Muscle layer of colon (tissue), 2 donors: Measurements from ENCODE around the gene SMS.

Source experiments
- H3K27ac ChIP-seq: one replicate; pipeline ENCODE4 v1.7.0; 2013; ENCODE audit warnings: low read depth, mild to moderate bottlenecking, low read length, moderate library complexity
- H3K27me3 ChIP-seq, 2 donors: one replicate each; pipeline ENCODE4 v1.7.0; 2013; ENCODE audit warnings: low read length in 2 of 2, mild to moderate bottlenecking in 2 of 2; ENCODE audit not compliant: insufficient read depth in 2 of 2, control insufficient read depth in 1 of 2
- H3K36me3 ChIP-seq: one replicate; pipeline ENCODE4 v1.7.0; 2013; ENCODE audit warnings: mild to moderate bottlenecking, low read length; ENCODE audit not compliant: insufficient read depth
- H3K4me1 ChIP-seq: one replicate; pipeline ENCODE4 v1.7.0; 2013; ENCODE audit warnings: mild to moderate bottlenecking, low read length; ENCODE audit not compliant: insufficient read depth
- H3K4me3 ChIP-seq, 2 donors: one replicate each; pipeline ENCODE4 v1.7.0; 2013; ENCODE audit warnings: low read length in 2 of 2, low read depth in 1 of 2, mild to moderate bottlenecking in 1 of 2, moderate library complexity in 1 of 2
- H3K9ac ChIP-seq: one replicate; pipeline ENCODE4 v1.7.0; 2013; ENCODE audit warnings: low read length
- H3K9me3 ChIP-seq: one replicate; pipeline ENCODE4 v1.7.0; 2013; ENCODE audit warnings: mild to moderate bottlenecking, low read length
- donor health status: abdominal sarcoma.
- donor health status: Adenocarcinoma of cecum.

SMS gene

DNA sequence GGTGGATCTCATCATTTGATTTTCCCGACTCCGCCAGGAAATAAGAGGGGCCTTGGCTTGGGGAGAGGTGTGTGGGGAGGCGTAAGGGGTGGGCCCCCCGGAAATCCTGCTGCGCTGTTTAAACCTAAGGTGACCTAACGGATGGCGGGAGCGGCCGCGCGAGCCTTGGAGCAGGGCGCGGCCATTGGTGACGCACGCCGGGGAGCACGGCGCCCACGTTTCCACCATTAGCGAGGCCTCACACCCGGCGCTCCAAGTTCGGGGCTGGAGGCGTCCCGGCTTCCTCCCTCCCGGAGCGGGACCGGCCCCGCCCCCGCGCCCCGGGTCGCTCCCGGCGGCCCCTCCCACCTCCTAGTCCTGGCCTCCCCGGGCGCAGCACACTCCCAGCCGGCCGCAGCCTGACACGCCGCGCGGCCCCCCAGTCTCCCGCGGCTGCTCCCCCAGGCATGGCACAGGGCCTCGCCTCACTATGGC, at the start of gene SMS:
Gene SMS (plus strand): TSS at position 354 of the 474 bp plus-strand sequence. CDS start 116 bp downstream, at position 470.
- Histone ChIP-seq H3K4me1 (peaks cover 7% of the 10 kb centered on the region), H3K27ac (peak within 1 kb of the TSS; percentile 56), H3K36me3 (no peaks in the 10 kb centered on the region), H3K4me3 (peak within 1 kb of the TSS; percentile 38 to 51), H3K9me3 (no peaks in the 10 kb centered on the region), H3K9ac (peak within 1 kb of the TSS; percentile 9), H3K27me3 (no peaks in the 10 kb centered on the region)

DNA sequence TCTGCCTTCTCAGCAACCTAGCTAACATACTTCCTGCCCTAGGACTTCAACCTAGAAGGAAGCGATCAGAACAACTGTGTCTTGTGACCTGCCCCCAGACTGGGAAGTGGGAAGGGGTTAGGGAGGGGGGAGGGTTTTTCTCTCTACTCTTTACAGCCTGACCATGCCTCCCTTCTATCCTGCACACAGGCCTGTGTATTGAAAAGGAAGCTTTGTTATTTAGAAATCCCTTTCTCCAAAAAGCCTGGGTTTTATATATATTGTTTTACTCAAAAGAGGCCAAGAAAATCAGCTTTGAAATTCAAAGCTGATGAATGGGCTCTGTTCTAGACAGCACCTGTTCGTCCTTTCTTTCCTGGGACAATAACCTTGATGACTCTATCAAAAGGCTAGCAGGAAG, 35.2 kb upstream of the SMS start:
- H3K4me3 ChIP-seq: no peak overlapping the region
- H3K27me3 ChIP-seq: no peaks in the 10 kb centered on the region
- no peaks in the 10 kb centered on the region for H3K36me3 ChIP-seq
- H3K9ac ChIP-seq: no peak overlapping the region
- no peaks in the 10 kb centered on the region for H3K9me3 ChIP-seq
- no peak overlapping the region for H3K27ac ChIP-seq
- H3K4me1 ChIP-seq: no peaks in the 10 kb centered on the region

DNA sequence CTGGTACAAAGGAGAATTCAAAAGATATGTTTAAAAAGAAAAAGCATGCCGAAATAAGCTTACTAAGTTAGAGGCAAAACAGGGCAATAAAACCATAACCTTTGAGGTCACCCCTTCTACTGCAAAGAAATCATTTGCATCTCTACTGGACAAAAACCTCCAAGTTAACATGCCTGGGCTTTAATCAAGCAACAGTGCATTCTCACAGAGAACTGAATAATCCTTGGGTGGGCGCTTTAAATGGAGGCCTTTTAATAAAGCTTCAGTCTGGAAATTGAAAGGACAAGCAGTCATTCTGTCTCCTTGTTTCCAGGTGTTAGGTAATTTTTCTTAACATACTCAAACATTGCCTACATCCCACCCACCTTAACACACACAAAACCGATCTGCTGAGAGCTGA, 34.6 kb upstream of the SMS start:
- no peaks in the 10 kb centered on the region for H3K27me3 ChIP-seq
- no peak overlapping the region for H3K27ac ChIP-seq

DNA sequence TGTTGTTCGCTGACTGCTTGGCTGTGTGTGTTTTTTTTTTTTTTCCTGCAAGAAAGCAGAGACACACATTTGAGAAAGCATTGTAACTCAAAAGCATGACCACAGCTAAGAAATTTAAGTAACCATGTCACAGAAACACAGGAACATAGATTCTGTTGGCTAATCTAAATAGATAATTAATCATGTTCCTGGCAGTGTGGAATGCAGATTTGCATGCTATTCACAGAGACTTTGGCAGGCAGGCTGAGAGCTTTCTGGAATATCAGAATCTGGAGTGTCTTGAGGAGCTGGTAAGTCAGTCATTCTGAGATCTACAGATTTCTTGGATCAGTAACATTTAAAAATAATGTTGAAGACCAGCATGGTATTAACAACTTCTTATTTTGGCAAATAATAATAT, 33.2 kb upstream of the SMS start:
- H3K27me3 ChIP-seq: no peaks in the 10 kb centered on the region
- no peaks in the 10 kb centered on the region for H3K4me1 ChIP-seq
- H3K9ac ChIP-seq: no peak overlapping the region
- H3K9me3 ChIP-seq: no peaks in the 10 kb centered on the region
- no peak overlapping the region for H3K27ac ChIP-seq
- no peak overlapping the region for H3K4me3 ChIP-seq
- H3K36me3 ChIP-seq: no peaks in the 10 kb centered on the region

More for the DNA sequence above, 34.6 kb upstream of the SMS start:
- Histone ChIP-seq H3K9me3 (no peaks in the 10 kb centered on the region), H3K4me3 (no peak overlapping the region), H3K36me3 (no peaks in the 10 kb centered on the region), H3K9ac (no peak overlapping the region), H3K4me1 (no peaks in the 10 kb centered on the region)

DNA sequence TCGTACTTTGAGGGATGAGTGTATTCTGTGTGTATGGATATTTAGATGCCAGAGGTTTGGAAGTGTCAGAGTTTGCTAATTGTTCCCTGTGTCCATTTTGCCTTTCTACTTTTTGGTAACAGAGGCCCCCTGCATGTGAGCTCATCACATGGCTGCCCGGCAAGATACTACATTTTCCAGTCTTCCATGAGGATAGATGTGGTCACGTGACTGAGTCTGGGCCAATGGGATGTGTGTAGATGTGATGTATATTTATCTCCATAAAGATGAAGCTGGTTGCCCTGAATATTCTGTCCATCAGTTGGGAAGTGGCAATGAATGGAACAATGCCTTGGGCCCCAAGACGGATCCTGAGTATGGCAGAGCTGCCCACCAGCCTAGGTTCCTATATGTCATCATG, 29.0 kb upstream of the SMS start:
- Histone ChIP-seq H3K9me3 (no peaks in the 10 kb centered on the region), H3K4me3 (no peak overlapping the region), H3K27me3 (no peaks in the 10 kb centered on the region), H3K9ac (no peak overlapping the region), H3K36me3 (no peaks in the 10 kb centered on the region), H3K4me1 (no peaks in the 10 kb centered on the region), H3K27ac (no peak overlapping the region)

DNA sequence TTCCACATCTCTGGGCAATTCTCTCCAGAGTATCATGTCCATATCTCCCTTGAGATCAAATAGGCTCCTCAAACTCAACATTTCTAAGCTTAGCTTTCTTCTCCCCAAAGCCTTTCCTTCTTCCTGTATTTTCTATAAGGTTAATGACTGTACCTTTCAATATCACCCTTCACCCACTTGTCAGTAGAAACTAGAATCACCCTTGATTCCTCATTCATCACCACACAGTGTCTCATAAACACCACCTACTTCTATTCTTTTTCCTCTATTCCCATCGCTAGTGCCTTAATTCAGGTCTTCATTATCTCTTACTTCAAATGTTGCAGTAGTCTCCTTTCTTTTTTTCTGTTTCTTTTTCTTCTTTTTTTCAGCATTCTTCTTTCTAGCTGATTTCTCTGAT, 28.3 kb upstream of the SMS start:
- no peaks in the 10 kb centered on the region for H3K4me1 ChIP-seq
- H3K36me3 ChIP-seq: no peaks in the 10 kb centered on the region
- no peak overlapping the region for H3K9ac ChIP-seq
- no peak overlapping the region for H3K27ac ChIP-seq
- no peaks in the 10 kb centered on the region for H3K27me3 ChIP-seq
- H3K4me3 ChIP-seq: no peak overlapping the region
- H3K9me3 ChIP-seq: no peaks in the 10 kb centered on the region

DNA sequence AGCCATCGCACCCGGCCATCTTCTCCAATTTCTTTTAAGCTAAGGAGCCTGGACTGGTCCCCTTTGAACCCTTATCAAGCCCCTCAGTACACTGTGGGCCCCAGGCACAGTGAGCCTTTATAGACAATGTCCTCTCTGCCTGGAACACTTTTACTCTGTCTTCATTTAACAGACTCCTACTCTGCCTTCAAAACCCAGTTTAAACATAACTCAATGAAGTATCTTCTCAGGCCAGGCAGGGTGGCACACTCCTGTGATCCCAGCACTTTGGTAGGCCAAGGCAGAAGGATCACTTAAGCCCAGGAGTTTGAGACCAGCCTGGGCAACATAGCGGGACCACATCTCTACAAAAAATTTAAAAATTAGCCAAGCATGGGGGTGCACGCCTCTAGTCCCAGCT, 27.5 kb upstream of the SMS start:
- H3K4me3 ChIP-seq: no peak overlapping the region
- no peaks in the 10 kb centered on the region for H3K4me1 ChIP-seq
- no peaks in the 10 kb centered on the region for H3K27me3 ChIP-seq
- no peak overlapping the region for H3K9ac ChIP-seq
- H3K36me3 ChIP-seq: no peaks in the 10 kb centered on the region
- H3K27ac ChIP-seq: no peak overlapping the region
- H3K9me3 ChIP-seq: no peaks in the 10 kb centered on the region

DNA sequence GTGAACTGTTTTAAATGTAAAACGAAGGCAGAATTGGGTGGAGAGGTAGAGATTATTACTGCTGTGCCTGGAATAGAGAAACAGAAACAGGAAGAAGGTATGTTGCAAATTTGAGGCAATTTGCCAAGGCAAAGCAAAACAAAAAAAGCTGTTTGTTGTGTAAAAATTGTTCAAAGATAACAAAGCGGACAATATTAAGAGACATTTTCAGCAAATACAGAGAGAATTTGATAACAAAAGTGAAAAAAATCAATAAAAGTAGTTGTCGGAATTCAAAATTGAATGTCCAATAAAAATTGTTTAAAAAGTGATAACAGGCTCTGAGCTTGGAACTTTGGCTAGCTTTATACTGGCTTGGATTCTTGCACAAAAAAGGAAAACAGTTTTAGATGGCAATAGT, 14.4 kb upstream of the SMS start:
- Histone ChIP-seq H3K27ac (no peak overlapping the region), H3K4me3 (no peak overlapping the region), H3K9ac (no peak overlapping the region), H3K27me3 (no peaks in the 10 kb centered on the region), H3K36me3 (no peaks in the 10 kb centered on the region), H3K9me3 (no peaks in the 10 kb centered on the region), H3K4me1 (no peaks in the 10 kb centered on the region)

DNA sequence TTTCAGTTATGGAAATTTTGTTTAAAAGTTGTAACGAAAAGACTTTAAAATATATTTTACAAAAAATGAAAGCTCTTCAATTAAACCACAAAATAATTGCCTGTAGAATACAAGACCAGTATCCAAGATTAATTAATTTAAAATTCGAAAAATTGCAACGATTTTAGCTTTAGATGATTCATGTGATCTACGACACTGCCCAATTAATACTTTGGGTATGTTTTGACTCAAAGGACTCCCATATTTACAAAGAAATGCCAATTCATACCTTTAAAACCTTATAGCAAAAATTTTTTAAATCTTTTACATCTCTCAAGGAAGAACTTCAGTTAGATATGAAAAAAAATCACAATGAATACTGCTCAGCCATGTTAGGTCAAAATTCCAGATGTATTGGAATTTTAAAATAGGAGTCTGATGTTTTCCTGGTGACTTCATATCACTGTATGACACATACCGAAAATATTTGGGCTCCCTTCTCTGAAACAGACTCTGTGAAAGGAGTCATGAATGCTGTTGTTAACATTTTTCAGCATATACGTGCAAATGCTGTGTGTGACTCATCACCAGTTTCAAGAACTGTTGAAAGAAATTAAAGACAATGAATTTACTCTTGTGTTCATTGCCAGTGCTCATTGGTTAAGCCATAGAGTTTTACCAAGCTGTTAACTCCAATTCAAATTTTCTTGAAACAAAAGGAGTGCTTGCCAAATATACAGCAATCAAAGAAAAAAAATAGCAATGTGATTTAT, 13.8 kb upstream of the SMS start:
- Histone ChIP-seq H3K27ac (no peak overlapping the region), H3K27me3 (no peaks in the 10 kb centered on the region), H3K9ac (no peak overlapping the region), H3K9me3 (no peaks in the 10 kb centered on the region), H3K4me3 (no peak overlapping the region), H3K36me3 (no peaks in the 10 kb centered on the region), H3K4me1 (no peaks in the 10 kb centered on the region)

DNA sequence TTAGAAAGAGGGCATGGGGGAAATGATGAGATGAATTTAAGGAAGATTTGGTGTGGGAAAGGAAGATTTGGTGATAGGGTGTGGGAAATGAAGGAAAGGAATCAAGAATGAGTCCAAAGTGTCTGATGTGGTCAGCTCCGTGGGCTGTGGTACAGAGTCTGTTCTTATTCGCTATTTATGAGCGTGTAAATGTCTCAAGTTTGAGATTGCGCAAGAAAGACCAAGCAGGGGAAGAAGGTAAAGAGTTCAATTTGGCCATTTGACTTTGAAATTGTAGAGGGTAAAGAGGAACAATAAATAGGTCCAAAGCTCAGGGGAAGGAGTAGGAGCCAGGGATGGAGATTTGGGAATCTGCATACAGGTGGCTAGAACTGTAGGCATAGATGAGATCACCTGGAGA, 11.3 kb upstream of the SMS start:
- no peak overlapping the region for H3K27ac ChIP-seq
- no peak overlapping the region for H3K4me3 ChIP-seq
- no peak overlapping the region for H3K9ac ChIP-seq
- H3K9me3 ChIP-seq: no peaks in the 10 kb centered on the region
- no peaks in the 10 kb centered on the region for H3K27me3 ChIP-seq
- H3K36me3 ChIP-seq: no peaks in the 10 kb centered on the region
- no peaks in the 10 kb centered on the region for H3K4me1 ChIP-seq

DNA sequence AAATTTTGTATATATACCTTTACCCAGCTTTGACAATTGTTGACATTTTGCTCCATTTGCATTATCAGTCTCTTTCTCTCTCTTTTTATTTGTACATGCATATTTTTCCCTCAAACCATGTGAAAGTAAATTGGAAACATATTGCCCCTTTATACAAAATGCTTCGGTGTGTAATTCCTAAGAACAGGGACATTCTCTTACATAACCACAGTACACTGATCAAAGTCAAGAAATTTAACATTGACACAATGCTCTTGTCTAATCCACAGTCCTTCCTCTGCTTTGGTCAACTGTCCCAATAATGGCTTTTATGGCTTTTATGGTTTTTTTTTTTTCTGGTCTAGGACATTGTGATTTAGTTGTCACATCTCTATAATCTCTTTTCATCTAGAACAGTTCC, 9.5 kb upstream of the SMS start:
- Histone ChIP-seq H3K4me3 (no peak overlapping the region), H3K9ac (no peak overlapping the region), H3K27me3 (no peaks in the 10 kb centered on the region), H3K27ac (no peak overlapping the region), H3K36me3 (no peaks in the 10 kb centered on the region), H3K4me1 (no peaks in the 10 kb centered on the region), H3K9me3 (no peaks in the 10 kb centered on the region)

DNA sequence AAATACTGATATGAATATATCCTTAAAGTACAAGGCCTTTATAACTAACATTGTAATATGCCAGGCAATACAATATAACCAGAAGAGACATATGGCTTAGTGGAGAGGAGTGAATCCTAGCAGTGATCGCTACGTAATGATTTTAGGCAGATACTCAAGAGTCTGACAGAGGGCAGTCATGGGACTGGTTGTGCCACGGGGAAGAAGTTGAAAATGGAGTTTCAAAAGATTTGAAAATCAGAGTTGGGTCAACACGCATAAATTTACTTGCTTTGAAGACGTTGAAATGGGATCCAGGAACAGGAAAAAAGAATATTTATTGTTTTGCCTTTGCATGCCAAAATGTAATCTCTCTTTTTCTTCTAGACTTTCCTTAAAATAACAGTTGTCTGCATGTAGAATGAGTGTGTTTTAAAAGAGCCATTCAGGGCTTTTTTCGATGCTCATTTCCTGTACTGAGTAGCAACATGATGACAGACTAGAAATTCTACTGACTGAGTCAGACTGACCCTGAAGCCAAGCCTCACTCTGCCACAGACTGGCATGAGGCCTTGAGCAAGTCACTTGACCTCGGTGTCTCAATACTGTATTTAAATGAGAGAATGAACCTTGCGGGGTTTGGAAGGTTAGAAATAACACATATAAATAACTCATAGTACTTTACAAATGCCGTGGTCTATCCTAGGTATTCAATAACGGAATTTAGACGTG, 8.1 kb upstream of the SMS start:
- no peaks in the 10 kb centered on the region for H3K9me3 ChIP-seq
- no peak overlapping the region for H3K27ac ChIP-seq
- no peak overlapping the region for H3K9ac ChIP-seq
- no peaks in the 10 kb centered on the region for H3K36me3 ChIP-seq
- no peaks in the 10 kb centered on the region for H3K4me1 ChIP-seq
- H3K27me3 ChIP-seq: no peaks in the 10 kb centered on the region
- H3K4me3 ChIP-seq: no peak overlapping the region
